SK-N-MC (cell line): ENCODE measurements around the gene MOXD1.

Experiments used
- EZH2 ChIP-seq: fragments of 200-600 bp; sonication (generic); IDR thresholded peaks from one replicate; pipeline ENCODE4 v1.6.1; 2017; ENCODE audit warnings: antibody characterized with exemption
- FOXP2 ChIP-seq: optimal IDR thresholded peaks from 2 replicates; pipeline ENCODE3; 2011; ENCODE audit warnings: mild to moderate bottlenecking, moderate library complexity; ENCODE audit not compliant: insufficient read depth; ENCODE audit errors: extremely low read length, control extremely low read depth
- POLR2AphosphoS5 ChIP-seq: IDR thresholded peaks from 2 replicates; pipeline ENCODE4 v1.6.1; 2012; ENCODE audit warnings: mild to moderate bottlenecking, low read depth, low read length, borderline replicate concordance

- TF ChIP-seq EZH2, result no peak
- no peak for TF ChIP-seq POLR2AphosphoS5
- TF ChIP-seq FOXP2, result no peak
These were observed 6.2 kb downstream of the MOXD1 start for GRCh38 chr6:132395015-132395597.
